SK-N-SH (cell line): ENCODE data around the gene VKORC1L1. TPM values are rescaled to one million over a fixed set of nuclear protein-coding genes. Genes with fewer than 3 reads are reported as not detected.
"Not testable (repeated sequence)": the region's sequence is repeated elsewhere in the genome, so short reads cannot be mapped to it uniquely, and the experiment has no call there.

Source experiments
- CTCF ChIA-PET: fragments of 300-600, 350-600 bp; formaldehyde crosslinking; extraction: SDS; loops from one replicate; lab custom pipeline; 2021; lab: Yijun Ruan, JAX
- POLR2A ChIA-PET: fragments of 350-600 bp; sonication (Branson Sonifier 250); formaldehyde crosslinking; extraction: SDS; loops from one replicate; lab custom pipeline; 2020; ENCODE audit warnings: antibody characterized with exemption, inconsistent platforms; lab: Yijun Ruan, JAX
- DNase-seq: peaks from one replicate; pipeline ENCODE4 v3.0.0; 2012
- H2AFZ ChIP-seq: fragments of 200-600 bp; sonication (generic); 2 replicates; pipeline ENCODE4 v1.8.1; 2016; ENCODE audit warnings: antibody characterized with exemption, mild to moderate bottlenecking, low read depth
- H3F3A ChIP-seq: fragments of 200-600 bp; sonication (generic); replicated peaks from 2 replicates; pipeline ENCODE3; 2016; ENCODE audit warnings: antibody characterized with exemption, mild to moderate bottlenecking; ENCODE audit not compliant: insufficient read depth
- H3K27ac ChIP-seq, 2 experiments: fragments of 200-500 bp in 1 of 2; fragments of 200-600 bp in 1 of 2; sonication (Bioruptor generic) in 1 of 2; sonication (generic), shearing (Covaris generic) in 1 of 2; 2 replicates each; pipeline versions ENCODE4 v1.5.1 to v1.6.1; 2014 to 2016; ENCODE audit warnings: low read depth in 2 of 2, inconsistent platforms in 1 of 2, low read length in 1 of 2, mild to moderate bottlenecking in 1 of 2, mixed read lengths in 1 of 2
- H3K27me3 ChIP-seq: fragments of 200-600 bp; sonication (generic), shearing (Covaris generic); 2 replicates; pipeline ENCODE4 v1.6.1; 2016; ENCODE audit warnings: mixed run types; ENCODE audit not compliant: insufficient read depth
- H3K36me3 ChIP-seq, 2 experiments: fragments of 200-500 bp in 1 of 2; fragments of 200-600 bp in 1 of 2; sonication (Bioruptor generic) in 1 of 2; sonication (generic) in 1 of 2; replicated peaks in 1 of 2; 2 replicates each; pipeline versions ENCODE3 to v1.5.1; 2014 to 2016; ENCODE audit warnings: low read length in 1 of 2, mild to moderate bottlenecking in 1 of 2; ENCODE audit not compliant: insufficient read depth in 2 of 2, control insufficient read depth in 1 of 2
- H3K4me1 ChIP-seq, 2 experiments: fragments of 200-500 bp in 1 of 2; fragments of 200-600 bp in 1 of 2; sonication (Bioruptor generic) in 1 of 2; sonication (generic), shearing (Covaris generic) in 1 of 2; 2 replicates each; pipeline versions ENCODE4 v1.5.1 to v1.6.1; 2014 to 2016; ENCODE audit warnings: low read depth in 1 of 2, low read length in 1 of 2, mixed run types in 1 of 2; ENCODE audit not compliant: insufficient read depth in 2 of 2, control insufficient read depth in 1 of 2
- H3K4me2 ChIP-seq: fragments of 200-600 bp; sonication (generic), shearing (Covaris generic); 2 replicates; pipeline ENCODE4 v1.6.1; 2017; ENCODE audit warnings: mixed run types
- H3K4me3 ChIP-seq, 2 experiments: fragments of 200-500 bp in 1 of 2; fragments of 200-600 bp in 1 of 2; sonication (Bioruptor generic) in 1 of 2; sonication (generic), shearing (Covaris generic) in 1 of 2; 2 replicates each; pipeline versions ENCODE4 v1.5.1 to v1.8.1; 2014 to 2016; ENCODE audit warnings: low read depth in 2 of 2, inconsistent platforms in 1 of 2, low read length in 1 of 2, mild to moderate bottlenecking in 1 of 2, mixed read lengths in 1 of 2, moderate library complexity in 1 of 2
- H3K79me2 ChIP-seq: fragments of 200-600 bp; sonication (generic); 2 replicates; pipeline ENCODE4 v1.8.1; 2017; ENCODE audit warnings: mild to moderate bottlenecking; ENCODE audit not compliant: insufficient read depth
- H3K9ac ChIP-seq: fragments of 200-600 bp; sonication (generic); 2 replicates; pipeline ENCODE4 v1.6.1; 2017; ENCODE audit warnings: mixed run types
- H3K9me2 ChIP-seq: fragments of 200-600 bp; sonication (generic); 2 replicates; pipeline ENCODE4 v1.6.1; 2017; ENCODE audit warnings: mixed run types
- H3K9me3 ChIP-seq: fragments of 200-600 bp; sonication (generic); 2 replicates; pipeline ENCODE4 v1.6.1; 2017; ENCODE audit warnings: mixed run types, mild to moderate bottlenecking, moderate library complexity
- H4K20me1 ChIP-seq: fragments of 200-600 bp; sonication (generic); 2 replicates; pipeline ENCODE4 v1.6.1; 2017; ENCODE audit warnings: mild to moderate bottlenecking, mixed run types; ENCODE audit not compliant: insufficient read depth
- ELF1 ChIP-seq: IDR thresholded peaks from 2 replicates; pipeline ENCODE4 v1.4.0; 2012
- EZH2phosphoT487 ChIP-seq: fragments of 200-600 bp; sonication (generic); IDR thresholded peaks from 2 replicates; pipeline ENCODE4 v1.6.1; 2017; ENCODE audit warnings: low read depth, mixed run types, mild to moderate bottlenecking, antibody characterized with exemption, moderate library complexity, borderline replicate concordance
- FOSL2 ChIP-seq: IDR thresholded peaks from 2 replicates; pipeline ENCODE4 v1.4.0; 2012; ENCODE audit warnings: low read depth, mild to moderate bottlenecking, moderate library complexity, borderline replicate concordance
- FOXM1 ChIP-seq: IDR thresholded peaks from 2 replicates; pipeline ENCODE4 v1.4.0; 2012; ENCODE audit warnings: low read depth, mild to moderate bottlenecking
- JUND ChIP-seq: IDR thresholded peaks from 2 replicates; pipeline ENCODE4 v1.4.0; 2012
- SIN3A ChIP-seq: IDR thresholded peaks from 2 replicates; pipeline ENCODE4 v1.6.1; 2012; ENCODE audit warnings: low read depth, mild to moderate bottlenecking, low read length, moderate library complexity, borderline replicate concordance
- SMC3 ChIP-seq: IDR thresholded peaks from 2 replicates; pipeline ENCODE4 v1.6.1; 2012; ENCODE audit warnings: low read depth, low read length, improper control_type of control experiment
- TAF1 ChIP-seq: IDR thresholded peaks from 2 replicates; pipeline ENCODE4 v1.6.1; 2012; ENCODE audit warnings: low read depth, mild to moderate bottlenecking, low read length, moderate library complexity, borderline replicate concordance
- TCF12 ChIP-seq: IDR thresholded peaks from 2 replicates; pipeline ENCODE4 v1.4.0; 2012
- YY1 ChIP-seq: IDR thresholded peaks from 2 replicates; pipeline ENCODE4 v1.4.0; 2012; ENCODE audit warnings: low read depth, mild to moderate bottlenecking
- WGBS: methylation state at CpG from one replicate; pipeline ENCODE4 v1.1.6; 2017; ENCODE audit warnings: low lambda C conversion rate; 5-methylcytosine and 5-hydroxymethylcytosine counted together
- polyA plus RNA-seq, 3 experiments: library from polyadenylated mRNA; depleted of rRNA; stranded (reverse); fragments of >200 nt; gene quantifications; 2 replicates each; pipeline ENCODE4 v1.2.3, GENCODE V29; 2012
- TF ChIP-seq, protein P1 (sequence below): IDR thresholded peaks from 2 replicates; pipeline ENCODE4 v1.4.0; 2012; ENCODE audit warnings: low read depth, borderline replicate concordance

The VKORC1L1 gene
- polyA plus RNA-seq, 1 of the 3 experiments (the other 2 are of a cell fraction) = 14.7 TPM

DNA sequence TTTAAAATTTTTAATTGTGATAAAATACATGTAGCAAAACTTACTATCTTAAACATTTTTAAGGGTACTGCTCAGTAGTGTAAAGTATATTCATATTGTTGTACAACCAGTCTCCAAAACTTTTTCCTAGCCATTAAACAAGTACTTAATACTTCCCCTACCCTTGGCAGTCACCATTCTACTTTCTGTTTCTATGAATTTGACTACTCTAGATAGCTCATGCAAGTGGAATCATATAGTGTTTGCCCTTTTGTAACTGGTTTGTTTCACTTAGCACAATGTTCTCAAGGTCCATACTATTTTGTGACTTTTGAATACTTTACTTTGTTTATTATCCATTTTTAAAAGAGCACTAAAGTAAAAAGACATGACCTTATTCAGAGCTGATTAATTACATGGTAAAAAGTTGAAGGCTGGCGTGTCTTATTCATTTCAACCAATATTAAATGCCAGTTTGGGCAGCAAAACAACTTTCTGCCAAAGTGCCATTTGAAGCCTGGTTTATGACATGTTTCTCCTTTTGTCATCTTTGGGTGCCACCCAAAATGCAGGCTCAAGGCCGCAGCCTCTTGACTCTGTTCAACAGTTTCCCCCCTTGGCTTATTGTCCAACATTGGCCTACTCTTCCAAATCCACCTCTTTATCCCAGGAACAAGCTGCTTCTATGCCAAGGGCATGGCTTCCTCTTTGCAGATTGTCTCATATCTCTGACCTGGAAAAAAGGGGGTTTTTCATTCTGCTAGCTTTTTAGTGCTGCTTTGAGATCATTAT is 26.0 kb downstream of the VKORC1L1 start:
- H2AFZ ChIP-seq, H3K4me2 ChIP-seq, H3K9me3 ChIP-seq, H3K9ac ChIP-seq, H3F3A ChIP-seq, POLR2A ChIA-PET, H4K20me1 ChIP-seq, H3K9me2 ChIP-seq, H3K4me3 ChIP-seq, H3K27me3 ChIP-seq, CTCF ChIA-PET, DNase-seq, H3K4me1 ChIP-seq, H3K27ac ChIP-seq: not testable (repeated sequence)
- peaks cover 0 to 22% of the 10 kb centered on the region in 2 experiments for H3K36me3 ChIP-seq
- H3K79me2 ChIP-seq = peaks cover 46% of the 10 kb centered on the region
- WGBS = 93% methylated on average over 2 of the region's 2 CpGs

DNA sequence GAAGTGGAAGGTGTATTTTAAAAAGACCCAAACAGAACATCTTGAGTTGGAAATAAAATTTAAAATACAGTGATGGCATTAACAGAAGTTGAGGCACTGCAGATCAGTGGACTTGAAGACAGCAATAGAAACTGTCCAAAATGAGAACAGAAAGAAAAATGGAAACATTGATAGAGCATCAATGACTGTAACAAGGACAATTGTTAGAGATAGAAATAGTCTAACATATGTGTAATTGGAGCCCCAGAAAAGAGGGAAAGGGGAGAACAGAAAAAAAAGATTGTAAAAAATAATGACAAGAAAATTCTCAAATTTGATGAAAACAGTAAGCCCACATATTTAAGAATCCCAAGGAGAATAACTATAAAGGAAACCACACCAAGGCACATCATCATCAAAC is 29.4 kb downstream of the VKORC1L1 start:
- ChIA-PET CTCF (no interaction called here), POLR2A (no interaction called here)
- no peaks in the 10 kb centered on the region for H3K4me1 ChIP-seq
- no peak overlapping the region for H3K4me2 ChIP-seq
- H3K4me3 ChIP-seq = no peak overlapping the region
- H3F3A ChIP-seq = peaks cover 8% of the 10 kb centered on the region
- no peak overlapping the region for H3K9ac ChIP-seq
- peaks cover 7% of the 10 kb centered on the region; the same call in 1 of the 2 replicates for H3K9me3 ChIP-seq
- H3K9me2 ChIP-seq = no peaks in the 10 kb centered on the region; the same call in 1 of the 2 replicates
- H3K79me2 ChIP-seq = peaks cover 48% of the 10 kb centered on the region; the same call in 1 of the 2 replicates
- no peak overlapping the region for H3K27ac ChIP-seq
- no peak overlapping the region for H2AFZ ChIP-seq
- H3K27me3 ChIP-seq = no peaks in the 10 kb centered on the region
- no peak for DNase-seq
- TF ChIP-seq TAF1 = no peak
- TF ChIP-seq FOSL2 = no peak
- no peak for TF ChIP-seq JUND
- no peak for TF ChIP-seq FOXM1
- TF ChIP-seq ELF1 = no peak
- TF ChIP-seq SMC3 = no peak
- TF ChIP-seq TCF12 = no peak
- TF ChIP-seq EZH2phosphoT487 = no peak
- TF ChIP-seq SIN3A = no peak
- TF ChIP-seq, protein P1, sequence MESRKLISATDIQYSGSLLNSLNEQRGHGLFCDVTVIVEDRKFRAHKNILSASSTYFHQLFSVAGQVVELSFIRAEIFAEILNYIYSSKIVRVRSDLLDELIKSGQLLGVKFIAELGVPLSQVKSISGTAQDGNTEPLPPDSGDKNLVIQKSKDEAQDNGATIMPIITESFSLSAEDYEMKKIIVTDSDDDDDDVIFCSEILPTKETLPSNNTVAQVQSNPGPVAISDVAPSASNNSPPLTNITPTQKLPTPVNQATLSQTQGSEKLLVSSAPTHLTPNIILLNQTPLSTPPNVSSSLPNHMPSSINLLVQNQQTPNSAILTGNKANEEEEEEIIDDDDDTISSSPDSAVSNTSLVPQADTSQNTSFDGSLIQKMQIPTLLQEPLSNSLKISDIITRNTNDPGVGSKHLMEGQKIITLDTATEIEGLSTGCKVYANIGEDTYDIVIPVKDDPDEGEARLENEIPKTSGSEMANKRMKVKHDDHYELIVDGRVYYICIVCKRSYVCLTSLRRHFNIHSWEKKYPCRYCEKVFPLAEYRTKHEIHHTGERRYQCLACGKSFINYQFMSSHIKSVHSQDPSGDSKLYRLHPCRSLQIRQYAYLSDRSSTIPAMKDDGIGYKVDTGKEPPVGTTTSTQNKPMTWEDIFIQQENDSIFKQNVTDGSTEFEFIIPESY = no peak
- no peak for TF ChIP-seq YY1
- H4K20me1 ChIP-seq = no peaks in the 10 kb centered on the region
- peaks cover 0 to 31% of the 10 kb centered on the region in 2 experiments for H3K36me3 ChIP-seq
